ENCODE results near the gene KDM4C.

The KDM4C gene

GRCh38 chr9:7211657-7212056 is 453.9 kb downstream of the KDM4C start:
- no peaks in the 10 kb centered on the region for H3K9me3 ChIP-seq (ENCODE audit: control insufficient read depth, low read length)
- H3K79me2 ChIP-seq, result no peaks in the 10 kb centered on the region
- no peak overlapping the region for H2AFZ ChIP-seq
- no peak overlapping the region for H3K4me2 ChIP-seq (ENCODE audit: low read length)
- no peaks in the 10 kb centered on the region for H3K4me1 ChIP-seq
- no peak overlapping the region for H3K4me3 ChIP-seq (ENCODE audit: low read depth, low read length)
- H3K36me3 ChIP-seq (ENCODE audit: control insufficient read depth, insufficient read depth, low read length), result no peaks in the 10 kb centered on the region
- H3K9ac ChIP-seq, result no peak overlapping the region
- H3K27ac ChIP-seq, result no peak overlapping the region
- H3K27me3 ChIP-seq (ENCODE audit: control insufficient read depth, insufficient read depth, low read length), result no peaks in the 10 kb centered on the region
- TF ChIP-seq, protein P1, sequence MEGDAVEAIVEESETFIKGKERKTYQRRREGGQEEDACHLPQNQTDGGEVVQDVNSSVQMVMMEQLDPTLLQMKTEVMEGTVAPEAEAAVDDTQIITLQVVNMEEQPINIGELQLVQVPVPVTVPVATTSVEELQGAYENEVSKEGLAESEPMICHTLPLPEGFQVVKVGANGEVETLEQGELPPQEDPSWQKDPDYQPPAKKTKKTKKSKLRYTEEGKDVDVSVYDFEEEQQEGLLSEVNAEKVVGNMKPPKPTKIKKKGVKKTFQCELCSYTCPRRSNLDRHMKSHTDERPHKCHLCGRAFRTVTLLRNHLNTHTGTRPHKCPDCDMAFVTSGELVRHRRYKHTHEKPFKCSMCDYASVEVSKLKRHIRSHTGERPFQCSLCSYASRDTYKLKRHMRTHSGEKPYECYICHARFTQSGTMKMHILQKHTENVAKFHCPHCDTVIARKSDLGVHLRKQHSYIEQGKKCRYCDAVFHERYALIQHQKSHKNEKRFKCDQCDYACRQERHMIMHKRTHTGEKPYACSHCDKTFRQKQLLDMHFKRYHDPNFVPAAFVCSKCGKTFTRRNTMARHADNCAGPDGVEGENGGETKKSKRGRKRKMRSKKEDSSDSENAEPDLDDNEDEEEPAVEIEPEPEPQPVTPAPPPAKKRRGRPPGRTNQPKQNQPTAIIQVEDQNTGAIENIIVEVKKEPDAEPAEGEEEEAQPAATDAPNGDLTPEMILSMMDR (IDR thresholded peaks at IDR 0.05), result no peak

GRCh38 chr9:7212101-7212500 is 454.3 kb downstream of the KDM4C start:
- Histone ChIP-seq H3K27ac (no peak overlapping the region), H3K36me3 (ENCODE audit: control insufficient read depth, insufficient read depth, low read length) (no peaks in the 10 kb centered on the region)
- TF ChIP-seq, protein P1 (IDR thresholded peaks at IDR 0.05), result no peak

GRCh38 chr9:7216004-7216841 is 458.4 kb downstream of the KDM4C start:
- Histone ChIP-seq H3K36me3 (ENCODE audit: control insufficient read depth, insufficient read depth, low read length) (no peaks in the 10 kb centered on the region), H3K9ac (no peak overlapping the region), H3K4me1 (no peaks in the 10 kb centered on the region), H3K27me3 (ENCODE audit: control insufficient read depth, insufficient read depth, low read length) (no peaks in the 10 kb centered on the region), H3K9me3 (ENCODE audit: control insufficient read depth, low read length) (no peaks in the 10 kb centered on the region), H2AFZ (no peak overlapping the region), H3K79me2 (no peaks in the 10 kb centered on the region), H3K27ac (no peak overlapping the region), H3K4me2 (ENCODE audit: low read length) (no peak overlapping the region), H3K4me3 (ENCODE audit: low read depth, low read length) (no peak overlapping the region)
- TF ChIP-seq, protein P1 (IDR thresholded peaks at IDR 0.05), result no peak

More at GRCh38 chr9:7212101-7212500, 454.3 kb downstream of the KDM4C start:
- H3K9me3 ChIP-seq (ENCODE audit: control insufficient read depth, low read length), result no peaks in the 10 kb centered on the region
- H3K27me3 ChIP-seq (ENCODE audit: control insufficient read depth, insufficient read depth, low read length), result no peaks in the 10 kb centered on the region
- no peak overlapping the region for H3K4me3 ChIP-seq (ENCODE audit: low read depth, low read length)
- H3K4me2 ChIP-seq (ENCODE audit: low read length), result no peak overlapping the region
- H3K9ac ChIP-seq, result no peak overlapping the region
- no peaks in the 10 kb centered on the region for H3K4me1 ChIP-seq
- no peak overlapping the region for H2AFZ ChIP-seq
- no peaks in the 10 kb centered on the region for H3K79me2 ChIP-seq

- Histone ChIP-seq H3K9me3 (ENCODE audit: control insufficient read depth, low read length) (no peaks in the 10 kb centered on the region), H2AFZ (no peak overlapping the region), H3K79me2 (no peaks in the 10 kb centered on the region), H3K36me3 (ENCODE audit: control insufficient read depth, insufficient read depth, low read length) (no peaks in the 10 kb centered on the region), H3K27ac (no peak overlapping the region), H3K4me3 (ENCODE audit: low read depth, low read length) (no peak overlapping the region), H3K9ac (no peak overlapping the region), H3K4me1 (no peaks in the 10 kb centered on the region), H3K27me3 (ENCODE audit: control insufficient read depth, insufficient read depth, low read length) (no peaks in the 10 kb centered on the region), H3K4me2 (ENCODE audit: low read length) (no peak overlapping the region)
- TF ChIP-seq, protein P1 (IDR thresholded peaks at IDR 0.05), result no peak
Measured at GRCh38 chr9:7223981-7224380, 466.2 kb downstream of the KDM4C start.

Measured in parathyroid adenoma (tissue), 2 donors.